H54 (cell line): Measurements from ENCODE around the gene CTSA.
"Not testable (repeated sequence)": the region's sequence is repeated elsewhere in the genome, so short reads cannot be mapped to it uniquely, and the experiment has no call there.

Experiments
- DNase-seq: peaks from one replicate; pipeline ENCODE4 v3.0.0; 2011; ENCODE audit warnings: low spot score, mixed read lengths; ENCODE audit not compliant: insufficient read length
- FAIRE-seq: peaks from 3 replicates; lab custom pipeline; 2011; peaks lifted over from hg19 to GRCh38; lab: Jason Lieb, UNC
- POLR2A ChIP-seq: IDR thresholded peaks from 2 replicates; pipeline ENCODE4 v1.6.1; 2011; ENCODE audit warnings: low read depth, mild to moderate bottlenecking, low read length

The CTSA gene

GRCh38 chr20:45857114-45857881 is 33.8 kb upstream of the CTSA start, which contains the start of the genes ACOT8 and ZSWIM3:
Gene ACOT8, minus strand, starts transcription at chr20:45857392. Its CDS starts 77 bp downstream, at chr20:45857315.
Gene ZSWIM3, plus strand, starts transcription at chr20:45857614. Its CDS starts 212 bp downstream, at chr20:45857826.
- FAIRE-seq, result peak; percentile 87
- TF ChIP-seq POLR2A, result peak; percentile 91

GRCh38 chr20:45857882-45858216 is 33.3 kb upstream of the CTSA start:
- DNase-seq (no peak), FAIRE-seq (no peak)
- TF ChIP-seq POLR2A, result no peak

More at GRCh38 chr20:45857114-45857881, 33.8 kb upstream of the CTSA start, which contains the start of the genes ACOT8 and ZSWIM3:
- DNase-seq, result peak; percentile 99

- DNase-seq (no peak), FAIRE-seq (no peak)
- TF ChIP-seq POLR2A, result no peak
Measured at GRCh38 chr20:45859916-45860315, 31.2 kb upstream of the CTSA start.

GRCh38 chr20:45860560-45861220 is 30.4 kb upstream of the CTSA start:
- DNase-seq (no peak), FAIRE-seq (no peak)
- no peak for TF ChIP-seq POLR2A

GRCh38 chr20:45861221-45862075 is 29.7 kb upstream of the CTSA start:
- FAIRE-seq (no peak), DNase-seq (no peak)
- TF ChIP-seq POLR2A, result no peak

- DNase-seq (no peak), FAIRE-seq (no peak)
- no peak for TF ChIP-seq POLR2A
Measured at GRCh38 chr20:45863543-45864470, 27.3 kb upstream of the CTSA start.

GRCh38 chr20:45866454-45866853 is 24.7 kb upstream of the CTSA start:
- FAIRE-seq (no peak), DNase-seq (no peak)
- no peak for TF ChIP-seq POLR2A

- TF ChIP-seq POLR2A, result no peak
- DNase-seq, result no peak
- no peak for FAIRE-seq
Measured at GRCh38 chr20:45867136-45867818, 23.9 kb upstream of the CTSA start.

GRCh38 chr20:45867819-45868176 is 23.3 kb upstream of the CTSA start:
- DNase-seq (peak; percentile 39), FAIRE-seq (peak; percentile 36)
- TF ChIP-seq POLR2A, result no peak

GRCh38 chr20:45872626-45873025 is 18.5 kb upstream of the CTSA start:
- DNase-seq, result no peak
- TF ChIP-seq POLR2A, result no peak
- FAIRE-seq, result no peak

- no peak for FAIRE-seq
- no peak for TF ChIP-seq POLR2A
- no peak for DNase-seq
Measured at GRCh38 chr20:45873409-45874103, 17.6 kb upstream of the CTSA start.

GRCh38 chr20:45874104-45874481 is 17.0 kb upstream of the CTSA start:
- not testable (repeated sequence) for DNase-seq, FAIRE-seq

GRCh38 chr20:45874576-45874975 is 16.6 kb upstream of the CTSA start:
- FAIRE-seq (no peak), DNase-seq (no peak)
- no peak for TF ChIP-seq POLR2A
